ENCODE measurements around the gene KDM8.
A peak's percentile ranks its signal among the peaks of the same experiment; 100 is the strongest.
"Not testable (repeated sequence)": the region's sequence is repeated elsewhere in the genome, so short reads cannot be mapped to it uniquely, and the experiment has no call there.

The KDM8 gene

GRCh38 chr16:27191352-27191924, 11.9 kb upstream of the KDM8 start:
- DNase-seq, result no peak

DNA sequence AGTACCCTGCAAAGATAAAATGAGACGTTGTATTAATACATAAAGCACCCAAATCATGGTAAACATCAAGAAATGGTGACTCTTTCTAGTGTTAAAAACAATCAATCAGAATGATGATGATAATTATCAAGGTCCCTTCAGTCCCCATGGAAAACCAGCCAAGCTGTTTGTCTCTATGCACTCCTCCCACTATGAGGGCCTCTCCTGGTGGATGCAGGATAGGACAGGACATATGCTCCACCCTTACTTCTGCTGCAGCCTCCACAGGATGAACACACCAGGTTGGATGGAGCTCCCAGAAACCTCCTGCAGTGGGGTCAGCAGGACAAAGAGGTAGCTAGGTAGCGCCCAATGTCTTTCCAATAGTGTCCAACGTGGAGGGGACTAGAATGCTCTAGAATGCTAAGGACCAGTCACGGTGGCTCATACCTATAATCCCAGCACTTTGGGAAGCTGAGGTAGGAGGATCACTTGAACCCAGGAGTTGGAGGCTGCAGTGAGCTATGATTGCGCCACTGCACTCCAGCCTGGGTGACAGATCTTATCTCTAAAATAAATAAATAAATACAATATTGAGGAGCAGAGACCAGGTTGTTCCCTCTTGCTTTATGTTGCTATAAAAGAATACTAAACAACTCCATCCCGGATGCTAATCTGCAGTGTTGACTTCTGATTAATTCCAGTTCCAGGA, 9.9 kb upstream of the KDM8 start:
- DNase-seq, result no peak

DNA sequence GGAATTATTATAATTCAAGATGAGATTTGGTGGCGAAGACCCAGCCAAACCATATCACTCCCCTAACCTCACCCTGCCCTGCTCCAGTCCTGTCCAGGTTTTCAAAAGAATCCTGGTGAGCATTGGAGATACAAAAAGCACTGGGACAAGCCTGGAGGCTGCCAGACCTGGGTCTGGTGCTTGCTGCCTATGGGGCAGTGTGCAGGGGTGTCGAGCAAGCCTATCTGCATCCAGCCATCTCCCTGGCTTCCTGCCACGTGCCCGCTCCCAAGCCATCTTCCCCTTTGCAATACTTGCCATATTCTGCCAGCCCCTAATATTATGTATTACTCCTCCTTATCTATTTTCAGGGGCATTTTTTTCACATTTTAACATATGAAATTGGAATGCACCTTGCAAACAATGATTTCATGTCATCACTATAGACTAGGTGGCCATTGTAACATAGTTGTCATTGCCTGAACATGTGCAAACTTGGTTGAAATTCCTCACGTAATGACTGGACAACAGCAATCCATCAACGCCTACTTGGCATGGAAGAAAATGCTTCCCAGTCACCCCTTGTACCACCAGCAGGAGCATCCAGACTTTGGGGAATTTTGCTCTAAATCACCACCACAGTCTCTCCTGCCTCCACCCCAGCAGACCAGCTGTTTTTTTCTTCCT, 8.1 kb upstream of the KDM8 start:
- DNase-seq, result no peak

- peak; percentile 18 for DNase-seq
These were observed 7.3 kb upstream of the KDM8 start for GRCh38 chr16:27195941-27196595.

DNA sequence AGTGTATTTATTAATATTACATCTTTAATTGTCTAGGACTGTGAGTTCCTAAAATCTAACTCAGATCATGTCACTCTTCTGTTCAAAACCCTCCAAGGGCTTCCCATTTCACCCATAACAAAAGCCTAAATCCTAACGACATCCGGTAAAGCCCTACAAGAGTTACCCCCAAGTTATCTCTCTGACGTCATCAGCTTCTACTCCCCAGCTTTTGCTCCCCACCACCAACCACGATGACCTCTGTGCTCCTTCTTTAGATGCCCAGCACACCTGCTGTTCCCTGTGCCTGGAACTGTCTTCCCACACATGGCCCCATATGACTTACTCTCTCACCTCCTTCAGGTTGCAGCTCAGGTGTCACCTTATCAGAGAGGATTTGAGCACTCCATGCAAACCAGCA, 6.3 kb upstream of the KDM8 start:
- DNase-seq, result no peak

DNA sequence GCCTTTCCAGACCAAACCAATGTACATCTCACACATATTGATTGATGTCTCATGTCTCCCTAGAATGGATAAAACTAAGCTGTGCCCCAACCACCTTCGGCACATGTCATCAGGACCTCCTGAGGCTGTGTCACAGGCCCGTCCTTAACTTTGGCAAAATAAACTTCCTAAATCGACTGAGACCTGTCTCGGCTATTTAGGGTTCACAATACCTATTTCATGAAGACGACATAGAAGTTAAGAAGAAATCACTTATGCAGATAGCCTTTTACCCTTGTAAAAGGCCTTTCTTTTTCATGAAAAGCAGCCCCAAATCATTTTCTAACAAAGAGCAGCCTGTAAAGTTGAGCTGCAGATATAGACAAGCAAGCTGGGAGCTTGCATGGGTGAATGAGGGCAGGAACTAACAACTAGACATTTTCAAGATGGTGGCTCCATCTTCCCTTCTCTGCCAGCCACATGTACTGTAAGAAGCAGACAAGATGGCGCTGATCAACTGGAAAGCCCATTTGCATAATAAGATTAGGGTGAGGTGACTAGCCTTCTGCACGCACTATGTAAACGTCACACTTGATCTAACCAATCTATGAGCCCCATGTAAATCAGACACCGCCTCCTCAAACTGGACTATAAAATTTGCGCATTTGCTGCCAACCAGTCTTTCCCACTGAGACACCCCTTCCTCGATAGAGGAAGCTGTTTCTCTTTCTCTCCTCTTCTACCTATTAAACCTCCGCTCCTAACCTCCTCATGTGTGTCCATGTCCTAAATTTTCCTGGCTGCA, 4.7 kb upstream of the KDM8 start:
- no peak for DNase-seq

DNA sequence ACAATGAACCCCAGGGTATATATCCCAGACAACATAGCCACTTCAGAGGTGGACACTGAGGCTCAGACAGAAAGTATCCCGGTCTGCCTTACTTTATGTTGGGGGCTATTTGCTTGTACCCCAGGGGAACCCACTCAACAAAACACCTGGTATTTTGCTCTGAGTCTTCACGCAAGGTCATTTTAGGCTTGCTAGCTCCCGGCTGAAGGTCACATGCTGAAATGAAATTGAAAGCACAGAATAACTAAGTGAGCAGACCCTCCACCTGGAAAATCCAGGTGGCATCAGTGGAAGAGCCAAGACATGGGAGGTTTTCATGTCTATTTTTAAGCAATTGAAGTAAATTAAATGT, 4.1 kb upstream of the KDM8 start:
- no peak for DNase-seq

- peak; percentile 83 for DNase-seq
These were observed 3.6 kb upstream of the KDM8 start for GRCh38 chr16:27199736-27200135.

DNA sequence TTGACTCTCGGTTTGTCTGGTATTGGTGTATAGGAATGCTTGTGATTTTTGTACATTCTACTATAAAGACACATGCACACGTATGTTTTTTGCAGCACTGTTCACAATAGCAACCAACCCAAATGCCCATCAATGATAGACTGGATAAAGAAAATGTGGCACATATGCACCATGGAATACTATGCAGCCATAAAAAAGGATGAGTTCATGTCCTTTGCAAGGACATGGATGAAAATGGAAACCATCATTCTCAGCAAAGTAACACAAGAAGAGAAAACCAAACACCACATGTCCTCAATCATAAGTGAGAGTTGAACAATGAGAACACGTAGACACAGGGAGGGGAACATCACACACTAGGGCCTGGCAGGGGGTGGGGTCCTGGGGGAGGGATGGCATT, 2.4 kb upstream of the KDM8 start:
- not testable (repeated sequence) for DNase-seq

- DNase-seq, result peak; percentile 92
These were observed 311 bp upstream of the KDM8 start for GRCh38 chr16:27202923-27203506.

DNA sequence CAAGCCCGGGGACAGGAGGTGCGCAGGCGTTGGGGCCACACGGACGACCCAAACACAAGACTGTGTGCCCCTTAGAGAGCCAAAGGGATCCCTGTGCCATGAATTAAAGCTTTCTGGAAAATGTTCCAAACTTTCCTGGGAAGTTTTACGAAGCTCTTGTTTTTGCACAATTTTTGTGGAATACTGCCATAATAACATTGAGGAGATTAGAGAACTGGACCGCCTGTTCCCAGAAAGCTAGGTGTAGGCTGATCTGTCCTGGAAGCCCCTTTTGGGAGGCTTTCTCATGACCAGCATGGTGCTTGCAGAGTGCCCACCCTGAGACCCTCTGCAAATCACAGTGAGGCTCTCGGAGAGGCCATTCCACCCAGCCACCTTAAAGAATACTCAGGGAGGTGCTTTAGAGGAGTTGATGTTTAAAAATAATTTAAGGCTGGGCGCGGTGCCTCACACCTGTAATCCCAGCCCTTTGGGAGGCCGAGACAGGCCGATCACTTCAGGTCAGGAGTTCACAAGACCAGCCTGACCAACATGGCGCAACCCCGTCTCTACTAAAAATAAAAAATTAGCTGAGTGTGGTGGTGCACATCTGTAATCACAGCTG, 1.1 kb downstream of the KDM8 start:
- DNase-seq, result no peak

DNA sequence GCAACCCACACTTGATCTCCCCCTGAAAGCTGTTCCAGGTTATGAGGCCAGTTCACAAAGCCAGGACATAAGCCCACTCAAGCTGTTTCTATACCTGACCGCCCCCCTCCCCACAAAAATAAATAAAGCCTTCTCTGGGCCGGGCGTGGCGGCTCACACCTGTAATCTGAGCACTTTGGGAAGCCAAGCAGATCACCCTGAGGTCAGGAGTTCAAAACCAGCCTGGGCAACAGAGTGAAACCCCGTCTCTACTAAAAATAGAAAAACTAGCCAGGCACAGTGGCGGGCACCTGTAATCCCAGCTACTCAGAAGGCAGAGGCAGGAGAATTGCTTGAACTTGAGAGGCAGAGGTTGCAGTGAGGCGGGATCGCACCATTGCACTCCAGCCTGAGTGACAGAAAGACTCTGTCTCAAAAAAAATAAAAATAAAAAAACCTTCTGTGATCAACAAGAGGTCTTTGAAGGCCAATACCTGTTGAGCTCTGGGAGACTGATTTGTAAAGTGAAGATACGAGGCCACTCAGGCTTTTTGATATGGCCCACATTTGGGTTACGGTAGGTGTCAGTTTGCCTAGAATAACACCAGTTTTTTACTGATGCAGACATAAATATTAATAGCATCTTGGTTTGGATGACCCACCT, 2.2 kb downstream of the KDM8 start:
- no peak for DNase-seq

DNA sequence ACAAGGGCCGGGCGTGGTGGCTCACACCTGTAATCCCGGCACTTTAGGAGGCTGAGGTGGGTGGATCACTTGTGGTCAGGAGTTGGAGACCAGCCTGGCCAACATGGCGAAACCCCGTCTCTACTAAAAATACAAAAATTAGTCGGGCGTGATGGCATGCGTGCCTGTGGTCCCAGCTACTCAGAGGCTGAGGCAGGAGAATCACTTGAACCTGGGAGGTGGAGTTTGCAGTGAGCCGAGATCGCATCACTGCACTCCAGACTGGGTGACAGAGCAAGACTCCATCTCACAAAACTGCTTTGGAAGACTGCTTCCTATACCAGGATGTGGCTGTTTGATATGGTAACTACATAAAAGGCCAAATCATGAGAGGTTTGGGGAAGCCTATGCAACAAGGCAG, 3.8 kb downstream of the KDM8 start:
- not testable (repeated sequence) for DNase-seq

- no peak for DNase-seq
These were observed 4.9 kb downstream of the KDM8 start for GRCh38 chr16:27208081-27208680.

- no peak for DNase-seq
These were observed 5.5 kb downstream of the KDM8 start for GRCh38 chr16:27208796-27209195.

DNA sequence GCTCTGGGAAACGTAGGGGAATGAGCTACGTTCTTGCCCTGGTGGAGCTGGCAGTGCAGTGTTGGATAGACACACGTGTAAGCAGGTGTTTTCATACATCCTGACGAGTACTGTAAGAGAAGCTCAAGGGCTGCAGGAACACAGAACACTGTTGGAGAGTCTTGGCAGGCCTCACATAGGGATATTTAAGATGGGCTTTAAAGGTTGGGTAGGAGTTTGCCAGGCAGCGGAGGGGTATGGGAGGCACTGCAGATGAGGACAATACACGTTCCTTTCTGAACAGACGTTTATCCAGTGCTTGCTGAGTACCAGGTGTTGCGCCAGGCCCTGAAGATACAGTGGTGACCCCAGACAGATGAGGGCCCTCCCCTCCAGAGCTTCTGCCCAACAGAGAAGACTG, 6.3 kb downstream of the KDM8 start:
- DNase-seq, result no peak

DNA sequence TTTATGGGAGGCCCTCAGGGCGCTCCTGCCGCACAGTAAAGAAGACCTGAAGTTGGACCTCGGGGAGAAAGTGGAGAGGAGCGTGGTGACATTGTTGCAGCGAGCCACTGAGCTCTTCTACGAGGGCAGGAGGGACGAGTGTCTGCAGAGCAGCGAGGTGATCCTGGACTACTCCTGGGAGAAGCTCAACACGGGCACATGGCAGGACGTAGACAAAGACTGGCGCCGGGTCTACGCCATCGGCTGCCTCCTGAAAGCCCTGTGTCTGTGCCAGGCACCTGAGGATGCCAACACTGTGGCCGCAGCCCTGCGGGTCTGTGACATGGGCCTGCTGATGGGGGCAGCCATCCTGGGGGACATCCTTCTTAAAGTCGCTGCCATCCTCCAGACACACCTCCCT, 6.8 kb downstream of the KDM8 start:
- DNase-seq, result no peak

GRCh38 chr16:27211026-27211425, 7.7 kb downstream of the KDM8 start:
- no peak for DNase-seq

GRCh38 chr16:27214084-27214961, 11.0 kb downstream of the KDM8 start:
- DNase-seq, result no peak

- no peak for DNase-seq
These were observed 12.3 kb downstream of the KDM8 start for GRCh38 chr16:27215660-27216059.
